TTC549 (cell line): Measurements from ENCODE around the gene SLC16A9.
"Not testable (repeated sequence)": the region's sequence is repeated elsewhere in the genome, so short reads cannot be mapped to it uniquely, and the experiment has no call there.

Source experiments
- FAIRE-seq: peaks from 2 replicates; lab custom pipeline; 2012; peaks lifted over from hg19 to GRCh38; lab: Jason Lieb, UNC

SLC16A9 gene

GRCh38 chr10:59675812-59676211, 33.8 kb downstream of the SLC16A9 start:
- FAIRE-seq = no peak

- FAIRE-seq = no peak
Observed at GRCh38 chr10:59674215-59674836, 35.3 kb downstream of the SLC16A9 start.

- no peak for FAIRE-seq
Observed at GRCh38 chr10:59672150-59672875, 37.3 kb downstream of the SLC16A9 start.

GRCh38 chr10:59670269-59670668, 39.4 kb downstream of the SLC16A9 start:
- FAIRE-seq = no peak

GRCh38 chr10:59668096-59668495, 41.6 kb downstream of the SLC16A9 start:
- FAIRE-seq = no peak

- no peak for FAIRE-seq
Observed at GRCh38 chr10:59666310-59666709, 43.3 kb downstream of the SLC16A9 start.

GRCh38 chr10:59663213-59663612, 46.4 kb downstream of the SLC16A9 start:
- not testable (repeated sequence) for FAIRE-seq

GRCh38 chr10:59657724-59658123, 51.9 kb downstream of the SLC16A9 start:
- no peak for FAIRE-seq

- no peak for FAIRE-seq
Observed at GRCh38 chr10:59655309-59655708, 54.3 kb downstream of the SLC16A9 start.

GRCh38 chr10:59654007-59654406, 55.6 kb downstream of the SLC16A9 start:
- no peak for FAIRE-seq

- no peak for FAIRE-seq
Observed at GRCh38 chr10:59651902-59652301, 57.7 kb downstream of the SLC16A9 start.

- FAIRE-seq = no peak
Observed at GRCh38 chr10:59649606-59650346, 59.9 kb downstream of the SLC16A9 start.

- no peak for FAIRE-seq
Observed at GRCh38 chr10:59648711-59649201, 60.9 kb downstream of the SLC16A9 start.

GRCh38 chr10:59644841-59645240, 64.8 kb downstream of the SLC16A9 start:
- no peak for FAIRE-seq

GRCh38 chr10:59641688-59642087, 68.0 kb downstream of the SLC16A9 start:
- not testable (repeated sequence) for FAIRE-seq

- no peak for FAIRE-seq
Observed at GRCh38 chr10:59635502-59636290, 74.0 kb downstream of the SLC16A9 start.

GRCh38 chr10:59634102-59634501, 75.5 kb downstream of the SLC16A9 start:
- FAIRE-seq = no peak

- no peak for FAIRE-seq
Observed at GRCh38 chr10:59633063-59633462, 76.6 kb downstream of the SLC16A9 start.

- no peak for FAIRE-seq
Observed at GRCh38 chr10:59631882-59632807, 77.5 kb downstream of the SLC16A9 start.

- FAIRE-seq = no peak
Observed at GRCh38 chr10:59631237-59631636, 78.4 kb downstream of the SLC16A9 start.

- FAIRE-seq = no peak
Observed at GRCh38 chr10:59628965-59629364, 80.7 kb downstream of the SLC16A9 start.
